Measurements from ENCODE around the gene DUSP15.
"Not testable (repeated sequence)": the region's sequence is repeated elsewhere in the genome, so short reads cannot be mapped to it uniquely, and the experiment has no call there.

Gene DUSP15

DNA sequence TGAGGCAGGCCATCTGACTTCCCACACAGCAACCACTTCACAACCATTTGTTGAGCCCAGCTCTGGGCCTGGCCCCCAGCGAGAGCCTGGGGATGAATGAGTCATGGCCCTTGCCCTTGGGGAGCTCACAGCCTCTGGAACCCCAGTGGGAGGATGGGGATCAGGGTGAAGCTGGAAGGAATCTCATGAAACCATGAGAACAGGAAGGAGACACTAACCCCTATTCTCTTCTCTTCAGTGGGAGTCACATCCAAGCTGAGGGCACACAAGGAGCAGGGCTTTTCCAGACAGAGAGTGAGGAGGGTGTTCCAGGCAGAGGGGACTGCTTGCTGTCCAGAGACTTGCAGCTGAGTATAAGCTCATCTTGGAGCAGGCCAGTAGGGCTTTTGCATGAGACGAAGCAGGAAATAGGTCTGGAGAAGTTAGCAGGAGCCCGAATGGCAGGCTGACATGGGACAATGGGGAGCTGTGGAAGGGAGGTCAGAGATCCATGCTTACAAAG lies 32.4 kb downstream of the DUSP15 start:
- DNase-seq: no peak

DNA sequence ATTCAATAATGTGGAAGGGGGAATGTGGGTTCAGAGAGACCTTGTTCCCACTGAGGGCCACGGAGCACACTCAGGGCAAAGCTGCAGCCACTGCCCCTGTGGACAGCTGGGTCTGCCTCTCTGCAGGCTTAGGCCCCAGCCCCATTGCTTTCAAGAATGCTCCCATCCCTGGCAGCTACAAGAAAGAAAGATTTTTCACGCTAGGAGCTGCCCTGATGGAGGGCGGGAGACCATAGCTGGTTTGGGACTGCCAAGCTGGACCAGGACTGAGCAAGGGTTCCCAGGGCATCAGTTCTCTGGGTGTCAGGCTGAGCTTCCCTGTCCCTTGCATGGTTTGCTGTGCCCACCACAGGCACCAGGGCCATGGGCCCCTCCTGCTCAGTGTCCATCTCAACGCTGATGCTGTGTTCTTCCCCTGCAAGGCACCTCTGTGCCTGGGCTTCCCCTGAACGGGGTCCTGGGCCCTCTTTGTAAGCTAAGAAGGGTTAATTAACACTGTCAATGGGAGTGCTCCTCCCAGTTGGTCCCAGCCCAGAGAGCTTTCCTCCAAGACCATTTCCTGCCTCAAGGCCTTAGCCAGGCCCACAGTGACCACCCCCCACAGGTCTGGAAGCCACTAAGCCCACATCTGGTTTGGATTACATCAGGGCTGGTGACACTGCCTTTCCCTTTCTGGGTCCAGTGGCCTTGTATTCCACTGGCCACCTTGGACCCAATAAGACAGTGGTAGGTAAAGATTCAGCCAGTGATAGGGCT lies 33.3 kb downstream of the DUSP15 start:
- no peak for DNase-seq

DNA sequence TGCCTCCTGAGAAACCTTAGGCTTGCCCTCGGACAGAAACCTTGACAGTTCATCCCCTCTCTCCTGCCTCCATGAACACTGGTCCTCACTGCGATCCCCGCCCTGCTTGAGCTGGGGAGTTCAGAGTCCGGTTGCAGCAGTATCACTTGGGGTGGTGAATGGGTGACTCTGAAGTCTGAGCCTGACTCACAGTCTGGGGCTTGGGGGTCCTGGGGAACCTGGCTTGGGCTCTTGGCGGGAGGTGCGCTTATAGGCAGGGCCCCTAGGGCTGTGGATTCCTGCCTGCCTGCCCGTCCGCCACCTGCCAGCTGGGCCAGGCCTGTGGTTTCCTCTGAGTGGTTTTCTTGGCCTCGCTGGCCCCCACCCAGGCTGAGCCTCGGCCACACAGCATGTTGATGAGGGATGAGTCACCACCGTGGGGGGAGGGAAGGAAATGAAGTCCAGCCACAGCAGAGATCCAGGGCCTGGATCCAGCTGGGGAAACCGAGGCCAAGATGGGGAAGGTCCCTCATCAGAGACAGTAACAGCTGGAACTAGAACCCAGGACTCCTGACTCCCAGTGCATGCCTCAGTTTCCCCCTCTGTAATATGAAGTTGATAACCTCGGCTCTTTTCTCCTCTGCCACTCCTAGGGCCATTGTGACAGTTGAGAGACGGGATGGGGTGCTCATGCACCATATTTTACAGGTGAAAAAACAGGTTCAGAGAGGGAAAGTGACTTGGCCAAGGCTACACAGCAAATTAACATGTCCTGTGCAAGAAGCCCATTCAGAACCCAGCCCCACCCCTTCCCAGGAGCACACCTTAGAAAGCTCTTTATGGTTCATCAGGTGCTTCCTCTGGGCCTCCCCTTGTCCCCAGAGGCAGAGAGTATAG lies 34.1 kb downstream of the DUSP15 start:
- DNase-seq: no peak

DNA sequence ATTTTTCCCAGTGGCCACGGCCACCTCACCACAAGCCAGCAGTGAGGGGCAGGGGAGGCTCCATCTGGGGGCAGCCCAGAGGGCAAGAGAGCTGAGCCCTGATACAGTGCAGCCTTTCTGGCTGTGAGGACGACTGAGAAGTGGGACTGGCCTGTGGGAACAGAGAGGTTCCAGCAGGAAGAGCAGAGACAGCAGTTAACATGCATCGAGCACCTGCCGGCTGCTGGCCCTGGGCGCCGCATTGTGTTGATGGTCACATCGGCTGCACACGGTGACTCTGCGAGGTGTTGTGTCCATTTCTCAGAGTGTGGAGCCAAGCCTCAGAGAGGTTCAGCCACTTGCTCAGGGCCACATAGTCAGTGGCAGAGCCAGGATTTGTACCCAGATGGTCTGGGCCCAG lies 34.8 kb downstream of the DUSP15 start:
- DNase-seq: no peak

DNA sequence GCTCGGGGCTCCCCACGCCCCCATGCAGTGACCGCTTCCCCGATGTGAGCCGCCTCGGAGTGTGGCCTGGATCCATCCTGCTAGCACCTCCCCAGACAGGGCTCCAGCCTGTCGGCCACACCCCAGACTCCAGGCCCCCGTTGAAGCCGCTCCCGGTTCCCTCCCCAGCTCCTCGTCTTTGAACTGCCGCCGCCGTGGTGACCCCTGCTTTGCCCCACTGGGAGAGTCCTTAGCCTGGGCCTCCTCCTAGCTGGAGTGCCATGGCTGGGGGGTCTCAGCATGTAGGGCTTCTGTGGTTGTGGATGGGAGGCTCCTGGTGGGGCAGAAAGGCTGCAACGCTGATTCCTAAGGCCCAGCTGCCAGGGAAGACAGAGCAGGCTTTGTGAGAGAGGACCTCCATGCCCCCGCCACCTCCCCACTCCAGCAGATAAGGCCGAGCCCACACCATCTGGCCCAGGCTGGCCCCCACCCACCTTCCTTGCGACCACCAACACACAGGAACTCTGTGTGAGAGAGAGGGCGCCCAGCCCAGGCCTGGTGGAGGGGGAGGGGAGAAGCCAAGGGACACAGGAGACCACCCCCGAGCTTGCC lies 36.3 kb downstream of the DUSP15 start:
- DNase-seq: no peak

DNA sequence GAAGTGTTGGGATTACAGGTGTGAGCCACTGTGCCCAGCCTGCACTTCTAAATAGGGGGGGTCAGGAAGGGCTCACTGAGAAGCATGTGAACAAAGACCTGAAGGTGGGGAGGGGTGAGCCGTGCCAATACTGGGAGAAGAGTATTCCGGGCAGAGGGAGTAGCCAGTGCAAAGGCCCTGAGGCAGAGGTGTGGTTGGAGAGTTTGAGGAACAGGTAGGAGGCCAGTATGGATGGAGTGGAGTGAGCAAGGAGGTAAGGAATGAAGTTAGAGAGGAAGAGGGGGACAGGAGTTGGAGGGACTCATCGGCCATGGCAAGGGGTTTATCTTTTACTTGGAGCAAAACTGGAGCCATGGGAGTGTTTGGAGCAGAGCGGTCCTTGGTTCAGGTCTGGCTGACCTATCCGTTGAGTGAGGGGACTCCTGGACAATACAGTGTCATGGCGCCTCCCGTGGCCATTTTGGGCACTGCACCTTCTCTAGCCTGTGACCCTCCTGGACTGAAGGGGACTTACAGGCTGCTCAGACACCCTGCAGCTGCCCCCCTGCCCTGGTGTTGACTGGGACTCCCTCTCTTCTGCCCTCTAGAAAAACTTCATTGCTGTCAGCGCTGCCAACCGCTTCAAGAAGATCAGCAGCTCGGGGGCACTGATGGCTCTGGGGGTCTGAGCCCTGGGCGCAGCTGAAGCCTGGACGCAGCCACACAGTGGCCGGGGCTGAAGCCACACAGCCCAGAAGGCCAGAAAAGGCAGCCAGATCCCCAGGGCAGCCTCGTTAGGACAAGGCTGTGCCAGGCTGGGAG lies 37.0 kb downstream of the DUSP15 start:
- peak; percentile 64 for DNase-seq

DNA sequence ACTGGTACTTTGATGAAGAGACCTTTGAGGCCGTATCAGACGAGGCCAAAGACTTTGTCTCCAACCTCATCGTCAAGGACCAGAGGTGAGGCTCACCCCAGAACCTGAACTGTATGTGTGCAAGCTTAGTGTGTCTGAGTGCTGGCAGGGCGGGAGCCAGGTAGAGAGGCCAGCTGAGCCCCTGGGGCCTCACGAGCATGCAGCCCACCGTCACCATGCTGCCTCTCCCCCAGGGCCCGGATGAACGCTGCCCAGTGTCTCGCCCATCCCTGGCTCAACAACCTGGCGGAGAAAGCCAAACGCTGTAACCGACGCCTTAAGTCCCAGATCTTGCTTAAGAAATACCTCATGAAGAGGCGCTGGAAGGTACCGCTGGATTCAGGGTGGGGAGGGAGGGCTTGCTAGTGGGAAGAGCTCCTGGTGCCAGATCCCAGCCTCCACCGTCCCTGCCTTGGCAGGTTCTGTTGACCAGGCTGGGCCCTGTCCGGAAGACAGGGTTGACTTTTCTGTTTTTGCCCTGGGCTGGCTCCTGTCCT lies 38.5 kb downstream of the DUSP15 start:
- DNase-seq: no peak

DNA sequence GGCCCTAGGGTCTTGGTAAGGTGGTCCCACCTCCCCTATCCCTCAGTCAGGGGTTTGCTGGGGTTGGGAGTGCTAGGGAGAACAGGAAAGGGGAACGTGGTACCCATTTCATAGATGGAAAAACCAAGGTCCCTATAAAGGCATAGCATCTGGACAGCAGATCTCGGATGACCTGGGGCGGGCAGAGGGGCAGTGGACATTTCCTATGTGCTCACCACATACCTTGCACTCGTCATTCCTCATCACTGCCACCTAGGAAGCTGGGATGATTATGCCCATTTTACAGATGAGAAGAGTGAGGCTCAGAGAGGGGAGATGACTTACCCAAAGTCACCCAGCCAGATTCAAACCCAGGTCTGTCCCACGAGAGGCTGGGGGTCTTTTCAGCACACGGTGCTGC lies 39.1 kb downstream of the DUSP15 start:
- no peak for DNase-seq

DNA sequence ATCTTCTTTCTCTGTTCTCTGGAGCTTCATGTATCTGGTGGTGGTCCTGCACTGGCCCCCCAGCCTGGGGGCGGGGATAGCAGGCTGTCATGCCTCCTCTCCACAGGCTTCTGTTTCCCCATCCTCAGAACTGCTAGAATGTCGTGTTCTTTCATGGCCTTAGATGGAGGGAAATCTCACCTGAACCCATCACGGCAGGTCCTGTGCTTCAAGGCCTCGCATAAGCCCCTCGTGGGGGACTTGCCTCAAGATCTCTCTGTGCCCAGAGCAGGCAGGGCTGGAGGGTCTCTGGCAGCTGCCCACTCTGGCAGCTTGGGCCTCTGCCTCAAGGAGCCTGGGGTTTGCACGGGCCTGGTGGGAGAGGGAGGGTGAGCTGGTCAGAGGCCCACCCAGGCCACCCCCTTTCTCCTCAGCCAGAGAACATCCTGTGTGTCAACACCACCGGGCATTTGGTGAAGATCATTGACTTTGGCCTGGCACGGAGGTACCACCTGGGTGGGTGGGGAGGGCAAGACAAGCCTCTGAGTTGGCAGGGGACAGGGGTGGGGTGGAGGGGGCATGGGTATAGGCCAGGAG lies 39.8 kb downstream of the DUSP15 start:
- no peak for DNase-seq

DNA sequence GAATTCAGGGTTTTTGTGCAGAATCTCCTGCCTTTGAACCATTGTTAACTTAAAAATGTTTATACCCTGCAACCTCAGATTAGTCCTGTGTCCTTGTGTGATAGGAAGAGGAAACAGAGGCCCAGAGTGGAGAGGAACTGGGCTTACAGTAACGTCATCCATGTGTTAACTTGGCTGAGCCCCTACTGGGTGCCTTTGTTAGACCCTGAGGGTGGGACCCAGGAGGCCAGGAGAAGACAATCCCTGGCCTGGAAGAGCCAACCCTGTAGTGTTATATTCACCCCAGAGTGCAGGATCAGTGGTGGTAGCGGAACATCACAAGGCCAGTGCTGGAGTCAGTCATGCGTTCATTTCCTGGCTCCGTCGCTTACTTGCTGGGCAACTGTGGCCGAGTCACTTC lies 40.6 kb downstream of the DUSP15 start:
- no peak for DNase-seq

DNA sequence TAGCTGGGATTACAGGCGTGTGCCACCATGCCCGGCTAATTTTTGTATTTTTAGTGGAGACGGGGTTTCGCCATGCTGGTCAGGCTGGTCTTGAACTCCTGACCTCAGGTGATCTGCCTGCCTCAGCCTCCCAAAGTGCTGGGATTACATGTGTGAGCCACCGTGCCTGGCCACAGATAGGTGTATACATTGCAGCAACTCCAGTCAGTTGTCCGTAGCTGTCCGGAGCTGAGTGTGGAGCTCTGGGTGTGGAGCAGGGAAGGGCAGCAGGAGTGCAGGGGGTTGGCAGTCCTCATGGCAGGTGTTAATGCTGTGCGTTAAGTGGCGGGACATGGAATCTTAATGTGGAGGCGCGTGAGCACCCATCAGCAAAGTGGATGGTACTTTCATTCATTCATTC lies 42.3 kb downstream of the DUSP15 start:
- not testable (repeated sequence) for DNase-seq

DNA sequence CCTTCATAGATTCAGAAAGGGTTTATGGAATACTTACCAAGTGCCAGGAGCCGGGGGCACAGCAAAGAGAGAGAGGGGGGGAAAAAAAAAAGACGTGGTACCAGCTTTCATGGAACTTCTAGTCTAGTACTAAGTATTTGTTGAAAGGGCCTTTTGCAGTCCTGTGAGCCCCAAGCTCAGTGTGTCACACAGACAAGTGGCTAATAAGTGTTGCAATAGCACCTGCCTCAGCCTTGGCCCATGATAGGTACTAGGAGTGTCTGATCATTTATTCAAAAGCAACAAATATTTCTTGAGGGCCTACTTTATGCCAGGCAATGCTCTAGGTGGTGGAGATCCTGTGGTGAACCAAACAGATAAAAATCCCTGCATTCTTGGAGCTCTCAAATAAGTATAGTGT lies 43.3 kb downstream of the DUSP15 start:
- no peak for DNase-seq

DNA sequence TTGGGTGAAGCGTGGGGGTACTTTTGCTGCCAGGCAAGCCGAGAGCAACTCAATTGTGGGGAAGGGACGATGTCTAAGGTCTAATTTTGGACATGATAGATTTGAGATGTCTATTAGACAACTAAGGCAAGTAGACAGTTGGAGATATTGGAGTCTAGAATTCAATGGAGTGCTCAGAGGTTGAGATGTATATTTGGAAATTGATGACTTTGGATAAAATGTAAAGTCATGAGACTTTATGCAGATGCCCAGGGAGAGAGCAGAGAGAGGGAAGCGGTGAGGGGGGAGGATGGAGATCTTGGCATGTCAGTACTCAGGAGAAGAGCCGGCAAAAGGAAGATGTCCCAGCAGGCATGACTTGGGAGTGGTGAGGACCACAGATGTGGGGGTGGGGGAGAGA lies 44.3 kb downstream of the DUSP15 start:
- DNase-seq: no peak

DNA sequence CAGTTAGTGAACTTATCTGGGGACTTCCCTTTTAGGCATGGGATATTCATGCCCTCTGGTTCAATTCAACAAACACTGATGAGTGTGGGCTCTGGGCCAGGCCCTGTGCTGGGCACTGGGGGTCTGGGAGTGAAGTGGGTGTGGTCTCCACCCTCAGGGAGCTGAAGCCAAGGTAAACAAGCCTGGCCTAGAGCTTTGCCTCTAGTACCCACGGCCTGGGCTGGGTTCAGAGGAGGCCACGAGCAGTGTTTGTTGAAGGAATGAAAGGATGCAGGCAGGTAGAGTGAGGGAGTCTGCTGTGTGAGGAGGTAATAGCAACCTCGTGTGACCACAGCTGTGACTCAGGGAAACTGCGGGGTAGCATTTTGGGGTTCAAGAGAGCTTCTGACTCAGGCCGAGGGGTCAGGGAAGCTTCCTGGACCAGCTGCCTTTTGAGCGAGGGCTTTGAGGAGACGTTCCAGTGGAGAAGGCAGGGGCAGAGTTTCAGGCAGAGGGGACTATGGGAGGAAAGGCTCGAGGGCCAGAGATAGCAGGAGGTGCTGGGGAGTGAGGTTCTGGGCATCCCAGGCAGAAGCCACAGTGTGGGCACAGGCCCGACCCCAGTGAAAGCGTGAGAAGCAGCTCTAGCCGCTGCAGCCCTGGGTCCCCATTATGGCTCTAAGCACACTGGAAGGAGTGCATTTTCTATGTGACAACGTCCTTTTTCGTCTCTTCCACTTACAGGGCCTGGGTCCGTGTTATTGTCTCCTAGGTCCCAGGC lies 45.6 kb downstream of the DUSP15 start:
- no peak for DNase-seq

DNA sequence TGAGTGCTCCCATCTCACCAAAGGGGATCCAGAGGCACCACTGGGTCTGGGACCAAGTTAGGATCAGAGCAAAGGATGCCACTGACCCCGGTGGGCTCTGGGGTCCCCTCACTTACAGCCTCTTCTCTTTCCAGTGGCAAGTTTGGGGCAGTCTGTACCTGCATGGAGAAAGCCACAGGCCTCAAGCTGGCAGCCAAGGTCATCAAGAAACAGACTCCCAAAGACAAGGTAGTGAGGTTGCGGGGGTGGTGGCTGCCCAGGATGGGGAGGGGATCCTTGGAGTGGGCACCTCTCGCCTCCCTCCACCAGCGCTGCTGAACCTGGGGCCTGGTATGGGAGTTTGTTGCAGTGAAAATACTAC lies 46.2 kb downstream of the DUSP15 start:
- no peak for DNase-seq

DNA sequence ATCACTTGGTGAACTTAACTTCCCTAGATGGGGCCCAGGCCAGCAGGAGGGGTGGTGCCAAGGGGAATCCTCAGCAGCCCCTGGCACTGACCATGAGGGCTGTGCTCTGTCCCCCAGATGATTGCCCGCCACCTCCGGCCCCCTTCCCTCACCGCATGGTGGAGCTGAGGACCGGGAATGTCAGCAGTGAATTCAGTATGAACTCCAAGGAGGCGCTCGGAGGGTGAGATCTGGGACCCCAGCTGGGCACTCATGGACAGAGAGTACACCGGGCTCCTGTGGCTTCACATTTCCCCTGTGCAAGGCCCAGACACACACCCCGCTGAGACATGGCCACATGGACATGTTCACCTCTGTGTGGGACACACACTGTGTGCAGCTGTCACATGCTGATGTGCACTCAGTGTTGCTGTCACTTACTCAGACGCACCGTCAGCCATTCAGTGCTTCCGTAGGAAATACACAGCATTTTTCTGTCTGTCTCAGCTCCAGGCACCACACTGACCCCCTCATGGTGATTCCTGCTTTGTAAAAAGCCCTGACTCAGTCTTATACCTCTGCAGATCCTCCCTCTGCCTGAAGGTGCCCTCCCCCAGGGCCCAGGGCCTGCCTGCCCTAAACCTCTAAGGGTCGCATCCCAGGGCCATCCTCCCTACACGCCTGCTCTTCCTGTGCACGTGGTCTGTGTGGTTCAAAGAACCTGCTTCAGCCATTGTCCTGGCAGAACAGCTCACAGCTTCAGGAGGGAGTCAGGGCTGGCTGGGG lies 46.8 kb downstream of the DUSP15 start:
- DNase-seq: no peak

DNA sequence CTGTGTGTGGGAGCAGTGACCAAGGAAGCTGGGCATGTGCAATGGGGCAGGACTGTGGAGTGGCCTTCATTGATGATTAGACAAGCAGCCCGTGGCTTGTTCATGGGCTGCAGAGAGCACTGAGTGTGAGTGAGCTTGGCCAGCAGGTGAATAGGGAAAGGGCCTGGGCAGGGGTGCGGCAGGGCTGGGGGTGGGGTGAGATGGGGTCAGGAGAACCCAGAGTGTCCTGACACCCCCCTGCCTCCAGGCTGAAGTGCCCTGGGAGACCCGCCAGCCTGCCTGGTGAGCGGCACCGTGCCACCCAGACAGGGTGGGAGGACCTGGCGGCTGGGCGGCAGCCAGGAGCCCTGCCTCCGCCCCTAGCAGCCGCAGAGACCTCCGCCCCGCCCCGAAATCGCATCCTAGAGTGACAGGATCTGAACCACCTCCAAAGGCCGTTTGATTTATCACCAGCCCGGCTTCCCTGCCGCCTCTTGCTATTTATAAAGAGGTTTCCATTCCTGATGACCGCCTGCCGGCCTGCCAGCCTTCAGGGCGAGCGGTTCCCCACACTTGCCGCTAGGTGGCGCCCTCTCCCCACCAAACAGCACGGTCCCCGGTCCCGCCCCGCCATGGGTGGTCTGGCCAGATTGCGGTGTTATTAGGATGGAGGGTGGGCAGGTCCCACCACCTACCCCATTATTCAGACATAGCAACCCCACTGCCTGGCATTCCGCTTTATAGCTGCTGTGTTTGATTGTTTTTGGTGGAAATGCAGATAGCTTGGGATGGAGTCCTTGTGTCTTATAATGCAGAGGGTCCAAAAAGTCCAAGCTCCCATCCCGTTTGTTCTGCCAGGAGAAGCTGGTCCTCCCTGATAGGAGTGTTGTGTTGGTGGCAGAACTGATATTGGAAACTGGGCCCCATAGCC lies 47.7 kb downstream of the DUSP15 start:
- peak; percentile 80 for DNase-seq

DNA sequence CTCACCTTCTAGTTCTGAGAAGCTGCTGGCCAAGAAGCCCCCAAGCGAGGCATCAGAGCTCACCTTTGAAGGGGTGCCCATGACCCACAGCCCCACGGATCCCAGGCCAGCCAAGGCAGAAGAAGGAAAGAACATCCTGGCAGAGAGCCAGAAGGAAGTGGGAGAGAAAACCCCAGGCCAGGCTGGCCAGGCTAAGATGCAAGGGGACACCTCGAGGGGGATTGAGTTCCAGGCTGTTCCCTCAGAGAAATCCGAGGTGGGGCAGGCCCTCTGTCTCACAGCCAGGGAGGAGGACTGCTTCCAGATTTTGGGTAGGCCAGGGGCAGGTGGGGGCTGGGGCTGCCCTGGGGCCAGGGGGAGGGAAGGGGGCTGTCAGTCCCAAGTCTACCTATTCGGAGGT lies 48.9 kb downstream of the DUSP15 start:
- DNase-seq: no peak

DNA sequence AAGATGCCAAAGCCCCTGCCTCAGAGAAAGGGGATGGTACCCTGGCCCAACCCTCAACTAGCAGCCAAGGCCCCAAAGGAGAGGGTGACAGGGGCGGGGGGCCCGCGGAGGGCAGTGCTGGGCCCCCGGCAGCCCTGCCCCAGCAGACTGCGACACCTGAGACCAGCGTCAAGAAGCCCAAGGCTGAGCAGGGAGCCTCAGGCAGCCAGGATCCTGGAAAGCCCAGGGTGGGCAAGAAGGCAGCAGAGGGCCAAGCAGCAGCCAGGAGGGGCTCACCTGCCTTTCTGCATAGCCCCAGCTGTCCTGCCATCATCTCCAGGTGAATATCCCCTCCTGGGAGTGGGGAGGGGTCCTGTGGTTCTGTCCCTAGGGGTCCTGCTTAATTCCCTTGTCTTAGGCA lies 50.1 kb downstream of the DUSP15 start:
- no peak for DNase-seq
